GM12873 (cell line): ENCODE results near the gene TRPV6.

Experiments used
- CTCF ChIP-seq: IDR thresholded peaks from 2 replicates; pipeline ENCODE4 v1.5.1; 2012; ENCODE audit warnings: low read depth, mild to moderate bottlenecking, moderate library complexity, low read length, control low read depth; ENCODE audit not compliant: insufficient read depth; ENCODE audit errors: missing control alignments

TRPV6 gene

GRCh38 chr7:142876236-142876960 lies 9.1 kb downstream of the TRPV6 start:
- TF ChIP-seq CTCF: no peak

DNA sequence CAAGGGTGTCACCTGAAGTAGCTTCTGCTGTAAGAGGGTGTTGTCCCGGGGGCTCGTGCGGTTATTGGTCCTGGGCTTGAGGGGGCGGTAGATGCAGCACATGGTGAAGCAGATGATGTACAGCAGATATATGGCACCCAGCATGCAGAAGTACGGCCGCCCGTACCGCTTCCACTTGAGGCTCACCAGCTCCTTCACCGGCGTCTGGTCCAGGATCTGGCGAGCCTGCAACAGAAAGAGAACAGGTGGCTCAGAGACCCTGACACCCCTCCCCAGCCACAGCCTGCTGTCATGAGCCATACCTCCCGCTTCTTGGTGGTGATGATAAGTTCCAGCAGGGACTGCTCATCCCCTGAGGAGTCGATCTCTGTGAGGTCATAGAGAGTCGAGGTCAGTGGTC lies 10.1 kb downstream of the TRPV6 start:
- TF ChIP-seq CTCF: no peak

DNA sequence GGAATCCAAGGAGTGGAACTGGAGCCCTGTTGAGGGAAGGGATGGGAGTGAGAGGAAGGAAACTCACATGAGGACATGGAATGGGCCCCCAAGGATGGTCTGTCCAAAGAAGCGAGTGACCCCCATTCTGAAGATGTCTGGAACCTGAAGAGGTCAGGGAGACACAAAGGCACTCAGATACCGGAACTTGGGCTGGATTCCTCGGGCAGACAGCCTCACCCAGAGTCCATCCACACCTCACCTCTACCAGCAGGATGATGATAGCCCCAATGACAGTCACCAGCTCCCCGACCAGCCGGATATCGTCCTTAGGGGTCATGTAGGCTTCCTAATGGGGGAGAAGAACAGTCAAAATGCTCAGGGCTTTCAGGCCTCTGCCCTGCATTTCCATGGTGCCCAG lies 10.7 kb downstream of the TRPV6 start:
- no peak for TF ChIP-seq CTCF

GRCh38 chr7:142874409-142874808 lies 11.1 kb downstream of the TRPV6 start:
- no peak for TF ChIP-seq CTCF

- no peak for TF ChIP-seq CTCF
These were observed 11.7 kb downstream of the TRPV6 start for GRCh38 chr7:142873871-142874270.

DNA sequence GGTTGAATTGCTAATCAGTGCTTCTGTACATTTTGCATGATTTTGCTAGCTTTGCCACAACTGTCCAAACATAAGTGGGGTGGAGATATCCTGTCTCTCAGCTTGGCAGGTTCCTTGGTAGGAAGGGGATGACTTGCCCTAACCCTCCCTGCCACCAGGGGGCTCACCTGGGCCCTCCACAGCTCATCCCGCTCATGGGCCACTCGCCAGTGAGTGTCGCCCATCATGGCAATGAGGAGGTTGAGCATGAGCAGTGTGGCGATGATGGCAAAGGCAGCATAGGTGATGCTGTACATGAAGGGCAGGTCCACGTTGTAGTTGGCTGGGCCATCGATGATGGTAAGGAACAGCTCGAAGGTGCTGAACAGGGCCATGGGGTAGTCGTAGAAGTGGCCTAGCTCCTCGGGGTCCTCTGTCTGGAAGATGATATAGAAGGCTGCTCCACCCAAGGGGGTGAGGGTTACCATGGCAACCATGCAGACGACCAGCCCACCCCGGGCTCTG lies 12.2 kb downstream of the TRPV6 start:
- peak; percentile 92 for TF ChIP-seq CTCF

DNA sequence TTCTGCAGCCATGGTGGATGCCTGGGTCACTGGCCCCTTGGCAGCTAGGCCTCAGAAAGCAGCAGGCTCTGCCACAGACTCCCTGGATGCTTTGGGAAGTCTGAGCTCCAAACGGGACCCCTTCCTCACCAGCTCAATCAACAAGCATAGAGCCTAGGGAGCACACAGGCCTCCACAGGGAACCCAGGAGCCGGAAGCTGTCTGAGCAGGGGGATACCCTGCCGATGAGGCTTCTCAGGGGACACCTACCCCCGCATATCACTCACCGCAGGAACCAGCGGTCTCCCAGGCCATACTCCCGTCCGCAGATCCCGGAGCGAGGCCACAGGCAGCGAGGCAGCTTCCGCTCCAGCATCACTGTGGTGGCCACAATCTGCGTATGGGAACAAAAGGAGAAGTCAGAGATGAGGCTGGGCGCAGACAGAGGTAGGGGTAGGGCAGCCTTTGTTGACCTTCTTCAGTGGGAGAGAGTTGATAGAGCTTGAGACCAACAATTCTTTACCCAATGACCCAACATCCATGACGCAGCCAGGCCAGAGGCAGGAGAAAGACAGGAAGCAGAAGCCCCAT lies 13.4 kb downstream of the TRPV6 start:
- no peak for TF ChIP-seq CTCF
